Skeletal muscle cell (primary cell): Measurements from ENCODE around the gene TRAPPC13.
"Not testable (repeated sequence)": the region's sequence is repeated elsewhere in the genome, so short reads cannot be mapped to it uniquely, and the experiment has no call there.

ENCODE experiments used
- DNase-seq: peaks from one replicate; pipeline ENCODE4 v3.0.0-alpha.2; 2010; ENCODE audit warnings: low read depth
- H3K4me3 ChIP-seq: 2 replicates; pipeline ENCODE4 v1.5.1; 2011; ENCODE audit warnings: low read depth, mild to moderate bottlenecking, control low read depth, low read length, moderate library complexity

The TRAPPC13 gene

GRCh38 chr5:65672796-65673195, 48.0 kb downstream of the TRAPPC13 start:
- DNase-seq = peak; percentile 40
- no peak overlapping the region for H3K4me3 ChIP-seq

DNA sequence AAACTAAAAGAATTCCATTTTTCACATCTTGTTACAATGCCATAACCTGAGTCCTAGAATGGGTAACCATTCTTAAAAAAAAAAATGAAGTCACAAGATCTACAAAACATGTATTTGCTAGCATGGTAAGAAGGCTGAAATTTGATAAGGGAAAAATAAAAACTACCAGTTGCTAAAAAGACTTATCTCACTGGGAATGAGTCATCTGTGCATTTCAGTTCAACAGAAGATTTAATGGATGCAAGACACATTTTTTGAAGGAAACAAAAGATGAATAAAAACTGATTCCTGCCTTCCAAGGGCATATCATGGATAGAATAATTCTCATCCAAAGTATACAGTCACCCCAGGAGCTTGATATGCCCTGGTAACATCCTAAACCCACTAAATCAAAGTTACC, 49.9 kb downstream of the TRAPPC13 start:
- no peak overlapping the region for H3K4me3 ChIP-seq
- no peak for DNase-seq

- H3K4me3 ChIP-seq, DNase-seq: not testable (repeated sequence)
Measured at GRCh38 chr5:65676056-65676455, 51.2 kb downstream of the TRAPPC13 start.

DNA sequence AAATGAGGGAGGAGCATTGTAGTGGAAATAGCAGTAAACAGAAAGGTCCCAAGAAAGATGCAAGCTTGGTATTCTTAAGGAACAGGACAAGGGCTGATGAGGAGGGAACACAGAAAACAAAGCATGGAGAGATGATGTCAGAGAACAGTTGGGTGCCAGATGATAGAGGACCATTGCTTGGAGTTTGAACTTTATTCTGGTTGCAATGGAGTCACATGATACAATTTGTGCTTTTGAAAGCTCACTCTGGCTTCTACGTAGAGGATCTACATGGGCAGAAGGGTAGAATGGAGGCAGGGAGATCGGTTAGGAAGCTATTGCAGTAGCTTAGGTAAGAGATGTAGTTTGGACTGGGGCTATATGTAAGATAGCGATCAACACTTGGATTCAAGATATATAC, 57.3 kb downstream of the TRAPPC13 start:
- no peak overlapping the region for H3K4me3 ChIP-seq
- DNase-seq = no peak

GRCh38 chr5:65693121-65693520, 68.3 kb downstream of the TRAPPC13 start:
- H3K4me3 ChIP-seq = no peak overlapping the region
- no peak for DNase-seq

GRCh38 chr5:65695162-65695755, 70.4 kb downstream of the TRAPPC13 start:
- no peak for DNase-seq

DNA sequence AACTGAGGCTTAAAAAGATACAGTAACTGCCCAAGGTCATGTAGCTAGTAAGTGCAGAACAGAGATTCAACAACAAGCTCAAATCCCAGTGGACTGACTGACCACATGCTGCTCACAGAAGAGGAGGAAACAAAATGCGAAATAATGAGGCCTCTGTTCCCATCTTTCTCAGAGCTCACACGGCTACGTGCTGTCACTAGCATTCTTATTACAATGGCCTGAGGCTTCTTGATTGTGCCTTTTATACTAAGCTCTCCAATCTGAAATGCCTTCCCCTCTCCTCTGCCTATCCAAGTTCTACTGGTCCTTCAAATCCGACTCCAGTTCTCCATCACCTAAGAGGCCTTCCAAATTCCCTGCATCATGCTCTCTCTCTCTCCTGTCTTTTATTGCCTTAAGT, 71.1 kb downstream of the TRAPPC13 start:
- no peak overlapping the region for H3K4me3 ChIP-seq
- no peak for DNase-seq

More at GRCh38 chr5:65695162-65695755, 70.4 kb downstream of the TRAPPC13 start:
- H3K4me3 ChIP-seq = no peak overlapping the region

- no peak for DNase-seq
Measured at GRCh38 chr5:65696892-65697291, 72.1 kb downstream of the TRAPPC13 start.

GRCh38 chr5:65699338-65699737, 74.5 kb downstream of the TRAPPC13 start:
- H3K4me3 ChIP-seq = no peak overlapping the region
- DNase-seq = no peak

More at GRCh38 chr5:65696892-65697291, 72.1 kb downstream of the TRAPPC13 start:
- H3K4me3 ChIP-seq = no peak overlapping the region

GRCh38 chr5:65702036-65702435, 77.2 kb downstream of the TRAPPC13 start:
- no peak for DNase-seq
- no peak overlapping the region for H3K4me3 ChIP-seq

DNA sequence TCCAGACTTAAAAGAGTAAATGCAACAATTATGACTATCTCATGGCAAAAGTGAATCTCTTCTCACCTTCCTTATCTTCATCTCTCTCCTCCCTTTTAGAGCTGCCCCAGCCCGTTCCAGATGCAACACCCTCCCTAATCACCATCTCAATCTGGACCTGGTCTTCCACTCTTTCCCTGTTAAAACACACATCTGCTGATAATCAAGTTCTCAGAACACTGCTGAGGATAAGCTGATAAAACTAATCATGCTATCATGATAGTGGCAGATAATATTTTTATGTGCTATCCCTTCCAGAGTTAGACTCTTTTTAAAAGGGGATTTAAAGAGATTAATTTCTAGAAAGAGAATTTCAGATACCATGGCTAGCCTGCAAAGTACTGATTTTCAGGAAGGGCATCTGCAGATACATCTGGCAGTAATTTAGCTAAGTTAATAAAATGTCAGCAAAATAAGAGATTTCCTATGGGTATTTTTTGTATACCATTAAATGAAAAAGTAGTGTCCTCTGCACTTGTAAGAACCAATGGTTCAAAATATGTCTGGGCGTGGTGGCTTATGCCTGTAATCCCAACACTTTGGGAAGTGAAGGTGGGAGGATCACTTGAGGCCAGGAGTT, 79.9 kb downstream of the TRAPPC13 start:
- no peak for DNase-seq
- no peak overlapping the region for H3K4me3 ChIP-seq

- DNase-seq = no peak
- no peak overlapping the region for H3K4me3 ChIP-seq
Measured at GRCh38 chr5:65707663-65708062, 82.8 kb downstream of the TRAPPC13 start.

GRCh38 chr5:65708145-65708544, 83.3 kb downstream of the TRAPPC13 start:
- H3K4me3 ChIP-seq = no peak overlapping the region
- DNase-seq = no peak
